Measurements from ENCODE around the gene MAFF. TPM values are rescaled to one million over a fixed set of nuclear protein-coding genes. Genes with fewer than 3 reads are reported as not detected.

The MAFF gene
- total and polyA plus RNA-seq, 9 of the 15 experiments (the other 6 are each of a cell fraction or from before 2014, with no cell fraction given): 0.51 to 8.0 (median 5.4) TPM

GRCh38 chr22:38193580-38193979, 8.2 kb upstream of the MAFF start (continued):
- TF ChIP-seq ZNF512 (tag; IDR thresholded peaks at IDR 0.05) (no peak), NFE2 (IDR thresholded peaks at IDR 0.05; ENCODE audit: low read depth) (peak; percentile 75), KLF1 (tag; IDR thresholded peaks at IDR 0.05) (no peak), HNRNPH1 (optimal IDR thresholded peaks at IDR 0.05; ENCODE audit: low read depth, low read length) (no peak), NCOA1 (IDR thresholded peaks at IDR 0.05; ENCODE audit: low read depth) (peak; percentile 46; the same call in 1 of the 2 replicates), CHD1 (IDR thresholded peaks at IDR 0.05; ENCODE audit: low read length) (no peak), SRSF9 (IDR thresholded peaks at IDR 0.05; ENCODE audit: borderline replicate concordance, low read depth, low read length) (no peak), CHCHD3 (CRISPR knock-in tag; IDR thresholded peaks at IDR 0.05) (no peak), SOX6 (IDR thresholded peaks at IDR 0.05) (peak; percentile 60; the same call in 1 of the 2 replicates), CXXC5 (CRISPR knock-in tag; IDR thresholded peaks at IDR 0.05) (peak; percentile 15; the same call in 1 of the 2 replicates), ZNF212 (CRISPR knock-in tag; IDR thresholded peaks at IDR 0.05) (no peak), ZNF561 (CRISPR knock-in tag; conservative IDR thresholded peaks at IDR 0.05) (no peak), ZNF274 (IDR thresholded peaks at IDR 0.05; ENCODE audit: borderline replicate concordance, low read depth, low read length) (no peak), NR2F6 (CRISPR knock-in tag; IDR thresholded peaks at IDR 0.05) (0 out of 2 replicates have a peak, but pooled peaks have one; percentile 34), NR2C2 (CRISPR knock-in tag; IDR thresholded peaks at IDR 0.05) (no peak), NR2C2 (tag; IDR thresholded peaks at IDR 0.05) (peak; percentile 92)
- TF ChIP-seq, protein P1, sequence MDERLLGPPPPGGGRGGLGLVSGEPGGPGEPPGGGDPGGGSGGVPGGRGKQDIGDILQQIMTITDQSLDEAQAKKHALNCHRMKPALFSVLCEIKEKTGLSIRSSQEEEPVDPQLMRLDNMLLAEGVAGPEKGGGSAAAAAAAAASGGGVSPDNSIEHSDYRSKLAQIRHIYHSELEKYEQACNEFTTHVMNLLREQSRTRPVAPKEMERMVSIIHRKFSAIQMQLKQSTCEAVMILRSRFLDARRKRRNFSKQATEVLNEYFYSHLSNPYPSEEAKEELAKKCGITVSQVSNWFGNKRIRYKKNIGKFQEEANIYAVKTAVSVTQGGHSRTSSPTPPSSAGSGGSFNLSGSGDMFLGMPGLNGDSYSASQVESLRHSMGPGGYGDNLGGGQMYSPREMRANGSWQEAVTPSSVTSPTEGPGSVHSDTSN (CRISPR knock-in tag; IDR thresholded peaks at IDR 0.05; ENCODE audit: low read depth): no peak
- TF ChIP-seq, protein P1 (tag; conservative IDR thresholded peaks at IDR 0.05; ENCODE audit: low read depth): peak; percentile 58; the same call in 1 of the 2 replicates
- TF ChIP-seq, protein P2, sequence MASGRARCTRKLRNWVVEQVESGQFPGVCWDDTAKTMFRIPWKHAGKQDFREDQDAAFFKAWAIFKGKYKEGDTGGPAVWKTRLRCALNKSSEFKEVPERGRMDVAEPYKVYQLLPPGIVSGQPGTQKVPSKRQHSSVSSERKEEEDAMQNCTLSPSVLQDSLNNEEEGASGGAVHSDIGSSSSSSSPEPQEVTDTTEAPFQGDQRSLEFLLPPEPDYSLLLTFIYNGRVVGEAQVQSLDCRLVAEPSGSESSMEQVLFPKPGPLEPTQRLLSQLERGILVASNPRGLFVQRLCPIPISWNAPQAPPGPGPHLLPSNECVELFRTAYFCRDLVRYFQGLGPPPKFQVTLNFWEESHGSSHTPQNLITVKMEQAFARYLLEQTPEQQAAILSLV (tag; IDR thresholded peaks at IDR 0.05): 0 out of 2 replicates have a peak, but pooled peaks have one; percentile 20
- TF ChIP-seq, protein P3, sequence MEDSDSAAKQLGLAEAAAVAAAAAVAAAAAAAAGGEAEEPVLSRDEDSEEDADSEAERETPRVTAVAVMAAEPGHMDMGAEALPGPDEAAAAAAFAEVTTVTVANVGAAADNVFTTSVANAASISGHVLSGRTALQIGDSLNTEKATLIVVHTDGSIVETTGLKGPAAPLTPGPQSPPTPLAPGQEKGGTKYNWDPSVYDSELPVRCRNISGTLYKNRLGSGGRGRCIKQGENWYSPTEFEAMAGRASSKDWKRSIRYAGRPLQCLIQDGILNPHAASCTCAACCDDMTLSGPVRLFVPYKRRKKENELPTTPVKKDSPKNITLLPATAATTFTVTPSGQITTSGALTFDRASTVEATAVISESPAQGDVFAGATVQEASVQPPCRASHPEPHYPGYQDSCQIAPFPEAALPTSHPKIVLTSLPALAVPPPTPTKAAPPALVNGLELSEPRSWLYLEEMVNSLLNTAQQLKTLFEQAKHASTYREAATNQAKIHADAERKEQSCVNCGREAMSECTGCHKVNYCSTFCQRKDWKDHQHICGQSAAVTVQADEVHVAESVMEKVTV (CRISPR knock-in tag; IDR thresholded peaks at IDR 0.05): no peak
- TF ChIP-seq, protein P4, sequence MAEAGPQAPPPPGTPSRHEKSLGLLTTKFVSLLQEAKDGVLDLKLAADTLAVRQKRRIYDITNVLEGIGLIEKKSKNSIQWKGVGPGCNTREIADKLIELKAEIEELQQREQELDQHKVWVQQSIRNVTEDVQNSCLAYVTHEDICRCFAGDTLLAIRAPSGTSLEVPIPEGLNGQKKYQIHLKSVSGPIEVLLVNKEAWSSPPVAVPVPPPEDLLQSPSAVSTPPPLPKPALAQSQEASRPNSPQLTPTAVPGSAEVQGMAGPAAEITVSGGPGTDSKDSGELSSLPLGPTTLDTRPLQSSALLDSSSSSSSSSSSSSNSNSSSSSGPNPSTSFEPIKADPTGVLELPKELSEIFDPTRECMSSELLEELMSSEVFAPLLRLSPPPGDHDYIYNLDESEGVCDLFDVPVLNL (CRISPR knock-in tag; IDR thresholded peaks at IDR 0.05; ENCODE audit: low read depth): no peak
